Mucosa of descending colon (tissue), 3 donors: Measurements from ENCODE around the gene IL4R. TPM values are rescaled to one million over a fixed set of nuclear protein-coding genes. Genes with fewer than 3 reads are reported as not detected.

ENCODE experiments used
- ATAC-seq: fragments of 200-7000 bp; cut with Tn5 transposase; one replicate; pipeline ENCODE4 v1.9.1; 2020; ENCODE audit warnings: mild to moderate bottlenecking, moderate library complexity
- DNase-seq, 3 donors: peaks; one replicate each; pipeline ENCODE4 v3.0.0-alpha.2; 2020
- H3K36me3 ChIP-seq: fragments of 200-600 bp; one replicate; pipeline ENCODE4 v1.8.0; 2021; ENCODE audit warnings: low read depth, mild to moderate bottlenecking
- H3K4me1 ChIP-seq: fragments of 200-600 bp; one replicate; pipeline ENCODE4 v1.8.0; 2021; ENCODE audit warnings: low read depth, mild to moderate bottlenecking
- H3K4me3 ChIP-seq: fragments of 200-600 bp; one replicate; pipeline ENCODE4 v1.8.0; 2021; ENCODE audit warnings: mild to moderate bottlenecking
- H3K9me3 ChIP-seq: fragments of 200-600 bp; one replicate; pipeline ENCODE4 v1.8.0; 2021; ENCODE audit warnings: mild to moderate bottlenecking
- CTCF ChIP-seq: fragments of 200-600 bp; IDR thresholded peaks from one replicate; pipeline ENCODE4 v1.8.0; 2022; ENCODE audit warnings: antibody characterized with exemption, mild to moderate bottlenecking
- intact Hi-C, 2 donors: fragments of 100-400 bp; cut with DNase I in 1 of 2; cut with micrococcal nuclease in 1 of 2; formaldehyde crosslinking; loops; one replicate each; pipeline versions ENCODE4 v1.11.0 to v1.11.1; 2022; cut with DNase I, micrococcal nuclease
- total RNA-seq, 3 donors: library from RNA; stranded (reverse); fragmentation: NEBNext Ultra II Directional in 2 of 3; extraction: Animal tissue kit (Norgen Biotek cat#: 25700) in 2 of 3; gene quantifications; one replicate each; pipeline versions ENCODE4 v1.2.1 to v1.2.4, GENCODE V29; 2021 to 2023
- donor health status: DM: no; HTN: no; CAD: no; lungs with moderate emphysema.
- donor health status: DM: no; HTN: no; CAD: no.
- donor health status: DM: no; HTN: yes; CAD: no.

IL4R gene
- total RNA-seq, 3 donors from 2014 or later: 131 to 207 (median 164) TPM

GRCh38 chr16:27362570-27363245 lies 48.9 kb downstream of the IL4R start:
- intact Hi-C loops: no loop called here
- no peak for ATAC-seq
- no peak for TF ChIP-seq CTCF
- H3K9me3 ChIP-seq: no peaks in the 10 kb centered on the region
- H3K4me3 ChIP-seq: no peak overlapping the region
- DNase-seq: no peak
- peaks cover 24% of the 10 kb centered on the region for H3K4me1 ChIP-seq
- no peaks in the 10 kb centered on the region for H3K36me3 ChIP-seq

- H3K4me1 ChIP-seq: peaks cover 29% of the 10 kb centered on the region
- H3K36me3 ChIP-seq: no peaks in the 10 kb centered on the region
- H3K4me3 ChIP-seq: no peak overlapping the region
- DNase-seq: no peak
- no peaks in the 10 kb centered on the region for H3K9me3 ChIP-seq
- intact Hi-C loops: no loop called here
- ATAC-seq: no peak
- TF ChIP-seq CTCF: no peak
Measured at GRCh38 chr16:27363246-27363632, 49.5 kb downstream of the IL4R start.

GRCh38 chr16:27363797-27364196 lies 50.0 kb downstream of the IL4R start:
- Histone ChIP-seq H3K4me3 (no peak overlapping the region), H3K36me3 (no peaks in the 10 kb centered on the region), H3K9me3 (no peaks in the 10 kb centered on the region), H3K4me1 (peaks cover 29% of the 10 kb centered on the region)
- intact Hi-C loops: no loop called here
- ATAC-seq: peak; percentile 54
- DNase-seq: peak; percentile 80 to 92 (median 87)
- TF ChIP-seq CTCF: no peak

GRCh38 chr16:27364493-27365141 lies 50.8 kb downstream of the IL4R start:
- DNase-seq (peak in 2 of 3 donors; percentile 48 to 49), ATAC-seq (peak; percentile 75)
- H3K4me3 ChIP-seq: no peak overlapping the region
- peaks cover 29% of the 10 kb centered on the region for H3K4me1 ChIP-seq
- TF ChIP-seq CTCF: no peak
- intact Hi-C loops: loop anchor here in 1 of 2 donors (5.0 kb wide), 2 partner anchors 132 to 187 kb away; no protein-coding TSS in a partner anchor
- H3K9me3 ChIP-seq: no peaks in the 10 kb centered on the region
- H3K36me3 ChIP-seq: no peaks in the 10 kb centered on the region

GRCh38 chr16:27365142-27366089 lies 51.6 kb downstream of the IL4R start:
- intact Hi-C loops: loop anchor here in 1 of 2 donors (5.0 kb wide), 2 partner anchors 133 to 188 kb away; no protein-coding TSS in a partner anchor
- ATAC-seq: no peak
- TF ChIP-seq CTCF: no peak
- Histone ChIP-seq H3K4me1 (peaks cover 29% of the 10 kb centered on the region), H3K36me3 (no peaks in the 10 kb centered on the region), H3K4me3 (no peak overlapping the region), H3K9me3 (no peaks in the 10 kb centered on the region)
- no peak for DNase-seq
